MM.1S (cell line): ENCODE results near the gene JPH3.

Experiments
- DNase-seq: peaks from one replicate; pipeline ENCODE4 v3.0.0-alpha.2; 2015
- H2AFZ ChIP-seq: fragments of 300-600 bp; sonication (generic); 2 replicates; pipeline ENCODE4 v1.6.0; 2016; ENCODE audit warnings: antibody characterized with exemption, low read length
- H3F3A ChIP-seq: fragments of 300-600 bp; sonication (generic); 2 replicates; pipeline ENCODE4 v1.6.1; 2016; ENCODE audit warnings: mild to moderate bottlenecking, antibody characterized with exemption, low read length, moderate library complexity, mixed read lengths; ENCODE audit not compliant: insufficient read depth
- H3K27ac ChIP-seq: fragments of 300-600 bp; sonication (generic); 2 replicates; pipeline ENCODE4 v1.5.1; 2016; ENCODE audit warnings: mild to moderate bottlenecking, low read length
- H3K27me3 ChIP-seq: fragments of 300-600 bp; sonication (generic); replicated peaks from 2 replicates; pipeline ENCODE4 v1.6.0; 2016; ENCODE audit warnings: low read length; ENCODE audit not compliant: insufficient read depth
- H3K36me3 ChIP-seq: fragments of 300-600 bp; sonication (generic); replicated peaks from 2 replicates; pipeline ENCODE4 v1.6.1; 2016; ENCODE audit warnings: mild to moderate bottlenecking, low read length, mixed read lengths; ENCODE audit not compliant: insufficient read depth
- H3K4me1 ChIP-seq: fragments of 300-600 bp; sonication (generic); 2 replicates; pipeline ENCODE4 v1.6.1; 2016; ENCODE audit warnings: low read length, mixed read lengths
- H3K4me2 ChIP-seq: fragments of 300-600 bp; sonication (generic); 2 replicates; pipeline ENCODE4 v1.6.0; 2016; ENCODE audit warnings: low read depth, low read length
- H3K4me3 ChIP-seq: fragments of 300-600 bp; sonication (generic); 2 replicates; pipeline ENCODE4 v1.5.1; 2016; ENCODE audit warnings: low read length, mixed read lengths
- H3K79me2 ChIP-seq: fragments of 300-600 bp; sonication (generic); 2 replicates; pipeline ENCODE4 v1.6.1; 2016; ENCODE audit warnings: mixed run types, low read length, mixed read lengths
- H3K9ac ChIP-seq: fragments of 300-600 bp; sonication (generic); 2 replicates; pipeline ENCODE4 v1.6.1; 2016; ENCODE audit warnings: low read length, mixed read lengths
- H3K9me2 ChIP-seq: fragments of 300-600 bp; sonication (generic); replicated peaks from 2 replicates; pipeline ENCODE4 v1.6.1; 2016; ENCODE audit warnings: mild to moderate bottlenecking, low read length, mixed read lengths; ENCODE audit not compliant: insufficient read depth
- H3K9me3 ChIP-seq: fragments of 300-600 bp; sonication (generic); replicated peaks from 2 replicates; pipeline ENCODE4 v1.6.1; 2016; ENCODE audit warnings: mild to moderate bottlenecking, low read length, mixed read lengths; ENCODE audit not compliant: insufficient read depth
- H4K20me1 ChIP-seq: fragments of 300-600 bp; sonication (generic); 2 replicates; pipeline ENCODE4 v1.6.1; 2016; ENCODE audit warnings: mild to moderate bottlenecking, low read length, moderate library complexity, mixed read lengths; ENCODE audit not compliant: insufficient read depth
- CTCF ChIP-seq: fragments of 300-600 bp; sonication (generic); IDR thresholded peaks from 2 replicates; pipeline ENCODE4 v1.5.1; 2016; ENCODE audit warnings: antibody characterized with exemption, low read length, mixed read lengths
- EZH2 ChIP-seq: fragments of 300-600 bp; sonication (generic); optimal IDR thresholded peaks from 2 replicates; pipeline ENCODE3; 2017; ENCODE audit warnings: low read depth, mild to moderate bottlenecking, antibody characterized with exemption, low read length, mixed read lengths
- EZH2phosphoT487 ChIP-seq: fragments of 300-600 bp; sonication (generic); IDR thresholded peaks from 2 replicates; pipeline ENCODE4 v1.6.1; 2018; ENCODE audit warnings: antibody characterized with exemption, low read length

Gene JPH3

GRCh38 chr16:87684106-87684677 lies 81.9 kb downstream of the JPH3 start:
- Histone ChIP-seq H2AFZ (no peak overlapping the region), H3K36me3 (no peaks in the 10 kb centered on the region), H3K79me2 (no peaks in the 10 kb centered on the region), H3K4me2 (no peak overlapping the region), H3K27ac (no peak overlapping the region), H3F3A (no peaks in the 10 kb centered on the region), H3K27me3 (peaks cover 36% of the 10 kb centered on the region), H3K9me2 (no peaks in the 10 kb centered on the region), H3K9me3 (no peaks in the 10 kb centered on the region), H3K4me1 (no peaks in the 10 kb centered on the region), H3K4me3 (no peak overlapping the region), H3K9ac (no peak overlapping the region), H4K20me1 (no peaks in the 10 kb centered on the region)
- DNase-seq: no peak
- no peak for TF ChIP-seq EZH2phosphoT487
- no peak for TF ChIP-seq CTCF
- TF ChIP-seq EZH2: no peak

GRCh38 chr16:87684711-87685404 lies 82.5 kb downstream of the JPH3 start:
- no peaks in the 10 kb centered on the region for H3F3A ChIP-seq
- H3K4me3 ChIP-seq: no peak overlapping the region
- H3K4me2 ChIP-seq: no peak overlapping the region
- no peak overlapping the region for H3K27ac ChIP-seq
- H3K79me2 ChIP-seq: no peaks in the 10 kb centered on the region
- H4K20me1 ChIP-seq: no peaks in the 10 kb centered on the region
- H3K4me1 ChIP-seq: no peaks in the 10 kb centered on the region
- no peaks in the 10 kb centered on the region for H3K36me3 ChIP-seq
- H3K9me2 ChIP-seq: no peaks in the 10 kb centered on the region
- no peak overlapping the region for H3K9ac ChIP-seq
- H2AFZ ChIP-seq: no peak overlapping the region
- TF ChIP-seq CTCF: no peak
- TF ChIP-seq EZH2: no peak
- no peak for TF ChIP-seq EZH2phosphoT487
- H3K27me3 ChIP-seq: peaks cover 38% of the 10 kb centered on the region
- no peaks in the 10 kb centered on the region for H3K9me3 ChIP-seq
- no peak for DNase-seq

GRCh38 chr16:87685405-87685755 lies 83.1 kb downstream of the JPH3 start:
- TF ChIP-seq CTCF (no peak), EZH2 (no peak), EZH2phosphoT487 (no peak)
- no peaks in the 10 kb centered on the region for H3F3A ChIP-seq
- no peak overlapping the region for H3K27ac ChIP-seq
- DNase-seq: no peak
- no peak overlapping the region for H3K4me3 ChIP-seq
- H3K4me1 ChIP-seq: no peaks in the 10 kb centered on the region
- H2AFZ ChIP-seq: no peak overlapping the region
- H3K27me3 ChIP-seq: peaks cover 38% of the 10 kb centered on the region
- H3K4me2 ChIP-seq: no peak overlapping the region
- no peaks in the 10 kb centered on the region for H4K20me1 ChIP-seq
- no peak overlapping the region for H3K9ac ChIP-seq
- no peaks in the 10 kb centered on the region for H3K9me2 ChIP-seq
- no peaks in the 10 kb centered on the region for H3K36me3 ChIP-seq
- H3K79me2 ChIP-seq: no peaks in the 10 kb centered on the region
- no peaks in the 10 kb centered on the region for H3K9me3 ChIP-seq
